ENCODE results near the gene PLCB1.

PLCB1 gene

GRCh38 chr20:8163543-8163942 lies 31.5 kb downstream of the PLCB1 start:
- TF ChIP-seq, protein P1, sequence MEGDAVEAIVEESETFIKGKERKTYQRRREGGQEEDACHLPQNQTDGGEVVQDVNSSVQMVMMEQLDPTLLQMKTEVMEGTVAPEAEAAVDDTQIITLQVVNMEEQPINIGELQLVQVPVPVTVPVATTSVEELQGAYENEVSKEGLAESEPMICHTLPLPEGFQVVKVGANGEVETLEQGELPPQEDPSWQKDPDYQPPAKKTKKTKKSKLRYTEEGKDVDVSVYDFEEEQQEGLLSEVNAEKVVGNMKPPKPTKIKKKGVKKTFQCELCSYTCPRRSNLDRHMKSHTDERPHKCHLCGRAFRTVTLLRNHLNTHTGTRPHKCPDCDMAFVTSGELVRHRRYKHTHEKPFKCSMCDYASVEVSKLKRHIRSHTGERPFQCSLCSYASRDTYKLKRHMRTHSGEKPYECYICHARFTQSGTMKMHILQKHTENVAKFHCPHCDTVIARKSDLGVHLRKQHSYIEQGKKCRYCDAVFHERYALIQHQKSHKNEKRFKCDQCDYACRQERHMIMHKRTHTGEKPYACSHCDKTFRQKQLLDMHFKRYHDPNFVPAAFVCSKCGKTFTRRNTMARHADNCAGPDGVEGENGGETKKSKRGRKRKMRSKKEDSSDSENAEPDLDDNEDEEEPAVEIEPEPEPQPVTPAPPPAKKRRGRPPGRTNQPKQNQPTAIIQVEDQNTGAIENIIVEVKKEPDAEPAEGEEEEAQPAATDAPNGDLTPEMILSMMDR (IDR thresholded peaks at IDR 0.05) = no peak

GRCh38 chr20:8166730-8167129 lies 34.7 kb downstream of the PLCB1 start:
- TF ChIP-seq, protein P1 (IDR thresholded peaks at IDR 0.05) = no peak

DNA sequence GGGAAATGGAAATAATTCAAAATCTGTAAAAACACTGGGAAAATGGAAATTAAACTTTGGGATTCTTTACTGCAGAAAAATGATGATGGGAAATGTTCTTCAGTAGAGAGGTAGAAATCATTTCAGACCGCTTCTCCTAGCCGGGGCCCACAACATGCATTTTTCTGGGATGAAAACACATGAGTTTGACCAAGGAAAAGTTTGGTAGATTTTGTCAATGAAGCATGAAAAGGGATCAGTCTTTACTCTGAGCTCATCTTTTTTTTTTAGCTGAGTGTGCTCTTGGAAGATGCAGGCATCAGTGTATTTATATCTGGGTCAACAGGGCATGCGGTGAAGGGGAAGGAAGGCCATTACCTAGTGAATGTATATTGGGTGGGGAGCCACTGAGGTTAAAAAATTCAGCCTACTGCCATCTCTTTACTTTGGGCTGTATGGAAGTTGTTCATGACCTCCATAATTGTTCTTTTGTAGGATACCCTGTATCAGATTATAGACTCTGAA lies 36.8 kb downstream of the PLCB1 start:
- TF ChIP-seq, protein P1 (IDR thresholded peaks at IDR 0.05) = no peak

GRCh38 chr20:8170921-8171320 lies 38.9 kb downstream of the PLCB1 start:
- TF ChIP-seq, protein P1 (IDR thresholded peaks at IDR 0.05) = no peak

GRCh38 chr20:8172191-8172590 lies 40.1 kb downstream of the PLCB1 start:
- TF ChIP-seq, protein P1 (IDR thresholded peaks at IDR 0.05) = no peak

DNA sequence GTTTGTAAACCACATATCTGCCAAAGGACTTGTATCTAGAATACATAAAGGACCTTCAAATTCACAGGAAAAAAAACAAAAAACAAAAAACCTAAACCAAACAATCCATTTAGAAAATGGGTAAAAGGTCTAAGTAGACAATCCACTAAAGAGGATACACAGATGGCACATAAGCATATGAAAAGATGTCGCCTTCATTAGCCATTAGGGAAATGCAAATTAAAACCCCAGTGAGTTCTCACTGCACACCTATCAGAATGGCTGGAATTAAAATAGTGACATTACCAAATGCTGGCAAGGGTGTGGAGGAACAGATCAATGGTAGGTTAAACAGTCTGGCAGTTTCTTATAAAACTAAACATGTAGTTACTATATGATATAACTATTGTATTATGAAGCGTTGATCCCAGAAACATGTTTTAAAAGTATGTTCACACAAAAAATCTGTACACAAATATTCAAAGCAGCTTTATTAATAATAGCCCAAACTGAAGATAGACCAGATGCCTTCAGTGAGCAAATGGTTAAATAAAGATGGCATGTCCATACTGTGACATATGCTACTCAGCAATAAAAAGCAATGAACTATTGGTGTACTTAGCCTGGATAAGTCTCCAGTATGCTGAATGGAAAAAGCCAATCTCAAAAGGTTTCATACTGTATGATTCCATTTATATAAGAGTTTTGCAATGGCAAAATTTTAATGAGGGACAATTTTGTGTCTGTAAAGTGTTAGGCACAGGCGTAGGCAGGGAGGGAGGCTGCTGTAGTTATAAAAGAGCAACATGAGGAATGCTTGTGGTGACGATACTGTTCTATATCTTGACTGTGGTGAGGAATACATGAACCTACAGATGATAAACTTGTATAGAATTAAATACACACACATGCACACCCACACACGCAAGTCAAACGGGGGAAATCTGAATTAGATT lies 43.9 kb downstream of the PLCB1 start:
- TF ChIP-seq, protein P1 (IDR thresholded peaks at IDR 0.05) = no peak

DNA sequence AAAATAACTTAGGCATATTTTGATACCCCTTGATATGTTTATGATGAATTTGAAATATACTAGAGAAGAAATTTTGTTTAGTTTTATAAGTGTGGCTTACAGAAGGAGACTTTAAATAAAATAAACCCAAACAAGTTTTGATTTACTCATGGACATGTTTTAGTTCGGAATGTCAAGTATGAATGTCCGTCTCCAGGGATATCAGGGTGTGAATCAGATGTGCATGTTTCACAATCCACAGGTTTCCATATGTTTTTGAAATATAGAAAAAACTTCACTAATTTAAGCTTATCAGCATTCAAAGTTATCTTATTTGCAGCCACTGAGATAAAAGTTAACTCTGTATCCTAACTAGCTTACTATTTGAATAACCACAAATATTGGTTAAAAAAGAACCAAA lies 51.5 kb downstream of the PLCB1 start:
- TF ChIP-seq, protein P1 (IDR thresholded peaks at IDR 0.05) = no peak

All from LNCAP (cell line).